ENCODE measurements around the gene MAOA.
"Not testable (repeated sequence)": the region's sequence is repeated elsewhere in the genome, so short reads cannot be mapped to it uniquely, and the experiment has no call there.

The MAOA gene

DNA sequence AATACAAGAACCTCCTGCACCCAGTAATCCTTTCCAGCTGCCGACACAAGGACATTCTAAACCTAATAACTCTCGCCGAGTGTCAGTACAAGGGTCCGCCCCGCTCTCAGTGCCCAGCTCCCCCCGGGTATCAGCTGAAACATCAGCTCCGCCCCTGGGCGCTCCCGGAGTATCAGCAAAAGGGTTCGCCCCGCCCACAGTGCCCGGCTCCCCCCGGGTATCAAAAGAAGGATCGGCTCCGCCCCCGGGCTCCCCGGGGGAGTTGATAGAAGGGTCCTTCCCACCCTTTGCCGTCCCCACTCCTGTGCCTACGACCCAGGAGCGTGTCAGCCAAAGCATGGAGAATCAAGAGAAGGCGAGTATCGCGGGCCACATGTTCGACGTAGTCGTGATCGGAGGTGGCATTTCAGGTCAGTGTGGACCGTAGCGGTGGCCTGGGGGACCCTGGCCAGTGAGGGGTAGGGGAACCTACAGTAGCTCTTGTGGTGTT lies at the start of gene MAOA:
MAOA (plus strand) TSS at position 295 of the 490 bp plus-strand sequence; CDS start at position 338, 43 bp downstream.
- H3K4me3 ChIP-seq (ENCODE audit: low read depth, low read length): peak within 1 kb of the TSS; percentile 97
- peak within 1 kb of the TSS; percentile 73 for H2AFZ ChIP-seq (ENCODE audit: low read length, unreplicated experiment)
- H3K27ac ChIP-seq (ENCODE audit: low read depth, low read length): peak within 1 kb of the TSS; percentile 93

DNA sequence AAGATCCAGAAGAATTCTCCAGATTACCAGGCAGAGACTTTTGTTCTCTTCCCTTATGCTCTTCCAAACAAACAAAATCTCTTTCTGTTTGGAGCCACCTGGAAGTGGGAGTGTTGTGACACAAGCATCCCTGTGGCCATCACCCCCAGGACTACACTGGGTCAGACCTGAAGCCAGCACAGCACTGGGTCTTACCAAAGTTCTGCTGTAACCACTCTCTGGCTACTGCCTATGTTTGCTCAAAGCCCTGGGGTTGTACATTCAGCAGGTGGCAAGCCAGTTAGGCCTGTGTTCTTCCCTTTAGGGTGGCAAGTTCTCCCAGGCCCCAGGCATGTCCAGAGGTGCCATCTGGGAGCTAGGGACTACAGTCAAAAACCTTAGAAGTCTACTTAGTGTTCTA lies 43.7 kb upstream of the MAOA start:
- Histone ChIP-seq H3K27ac (ENCODE audit: low read depth, low read length) (no peak overlapping the region), H2AFZ (ENCODE audit: low read length, unreplicated experiment) (no peak overlapping the region), H3K4me1 (ENCODE audit: control insufficient read depth, insufficient read depth, low read length, unreplicated experiment) (no peaks in the 10 kb centered on the region), H3K36me3 (ENCODE audit: insufficient read depth, low read length) (no peaks in the 10 kb centered on the region), H3K27me3 (ENCODE audit: insufficient read depth, low read length) (no peaks in the 10 kb centered on the region), H3K4me3 (ENCODE audit: low read depth, low read length) (no peak overlapping the region), H3K79me2 (ENCODE audit: control insufficient read depth, insufficient read depth, low read length, unreplicated experiment) (no peaks in the 10 kb centered on the region)

More for the DNA sequence above, at the start of gene MAOA:
- Histone ChIP-seq H3K27me3 (ENCODE audit: insufficient read depth, low read length) (no peaks in the 10 kb centered on the region), H3K36me3 (ENCODE audit: insufficient read depth, low read length) (no peaks in the 10 kb centered on the region), H3K79me2 (ENCODE audit: control insufficient read depth, insufficient read depth, low read length, unreplicated experiment) (peaks cover 34% of the 10 kb centered on the region), H3K4me1 (ENCODE audit: control insufficient read depth, insufficient read depth, low read length, unreplicated experiment) (peaks cover 12% of the 10 kb centered on the region)

GRCh38 chrX:43615660-43616059 lies 40.4 kb upstream of the MAOA start:
- Histone ChIP-seq H3K27ac (ENCODE audit: low read depth, low read length) (no peak overlapping the region), H3K4me1 (ENCODE audit: control insufficient read depth, insufficient read depth, low read length, unreplicated experiment) (no peaks in the 10 kb centered on the region), H3K4me3 (ENCODE audit: low read depth, low read length) (no peak overlapping the region), H3K27me3 (ENCODE audit: insufficient read depth, low read length) (no peaks in the 10 kb centered on the region), H2AFZ (ENCODE audit: low read length, unreplicated experiment) (no peak overlapping the region), H3K79me2 (ENCODE audit: control insufficient read depth, insufficient read depth, low read length, unreplicated experiment) (no peaks in the 10 kb centered on the region), H3K36me3 (ENCODE audit: insufficient read depth, low read length) (no peaks in the 10 kb centered on the region)

GRCh38 chrX:43618366-43619205 lies 37.5 kb upstream of the MAOA start:
- no peak overlapping the region for H3K4me3 ChIP-seq (ENCODE audit: low read depth, low read length)
- H3K36me3 ChIP-seq (ENCODE audit: insufficient read depth, low read length): no peaks in the 10 kb centered on the region
- H3K4me1 ChIP-seq (ENCODE audit: control insufficient read depth, insufficient read depth, low read length, unreplicated experiment): no peaks in the 10 kb centered on the region
- H3K27ac ChIP-seq (ENCODE audit: low read depth, low read length): no peak overlapping the region
- H2AFZ ChIP-seq (ENCODE audit: low read length, unreplicated experiment): no peak overlapping the region
- H3K27me3 ChIP-seq (ENCODE audit: insufficient read depth, low read length): no peaks in the 10 kb centered on the region
- H3K79me2 ChIP-seq (ENCODE audit: control insufficient read depth, insufficient read depth, low read length, unreplicated experiment): no peaks in the 10 kb centered on the region

DNA sequence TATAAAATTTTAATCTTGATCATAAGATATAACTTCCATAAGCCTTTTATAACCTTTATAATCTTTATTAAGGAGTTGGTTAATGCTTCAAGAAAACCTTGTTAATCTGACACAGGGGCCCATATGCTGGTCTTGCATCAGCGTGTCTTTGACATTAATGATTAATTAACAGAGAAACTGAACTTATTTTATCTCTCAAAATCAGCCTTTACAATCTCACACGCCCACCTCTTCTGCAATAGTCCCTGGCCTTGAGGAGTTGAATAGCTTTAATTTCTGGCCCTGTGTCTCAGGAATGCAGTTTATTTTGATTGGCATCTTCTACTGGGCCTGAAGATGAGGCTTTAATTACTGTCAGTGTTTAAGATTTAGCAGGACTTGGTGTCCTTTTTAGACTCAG lies 36.2 kb upstream of the MAOA start:
- not testable (repeated sequence) for H3K27ac ChIP-seq (ENCODE audit: low read depth, low read length); H2AFZ ChIP-seq (ENCODE audit: low read length, unreplicated experiment); H3K79me2 ChIP-seq (ENCODE audit: control insufficient read depth, insufficient read depth, low read length, unreplicated experiment); H3K27me3 ChIP-seq (ENCODE audit: insufficient read depth, low read length); H3K4me3 ChIP-seq (ENCODE audit: low read depth, low read length); H3K4me1 ChIP-seq (ENCODE audit: control insufficient read depth, insufficient read depth, low read length, unreplicated experiment); H3K36me3 ChIP-seq (ENCODE audit: insufficient read depth, low read length)

DNA sequence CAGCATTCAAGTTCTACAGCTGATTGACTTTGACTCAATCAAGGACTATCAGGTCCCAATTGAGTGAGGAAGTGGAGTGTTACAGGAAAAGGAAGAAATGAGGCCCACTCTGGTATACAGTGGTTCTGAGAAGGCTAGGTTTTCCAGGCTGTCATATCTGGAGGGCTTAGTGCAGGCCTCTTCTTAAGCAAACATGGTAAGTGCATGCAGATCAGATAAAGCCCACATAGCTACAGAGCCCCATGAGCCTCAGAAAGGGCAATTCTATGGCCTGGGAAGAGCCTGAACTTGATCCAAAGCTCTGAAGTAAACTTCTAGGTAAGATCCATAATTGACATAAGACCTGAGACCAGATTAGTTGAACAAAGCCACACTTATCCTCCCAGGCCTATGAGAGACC lies 29.0 kb upstream of the MAOA start:
- no peaks in the 10 kb centered on the region for H3K36me3 ChIP-seq (ENCODE audit: insufficient read depth, low read length)
- no peaks in the 10 kb centered on the region for H3K27me3 ChIP-seq (ENCODE audit: insufficient read depth, low read length)
- no peak overlapping the region for H3K4me3 ChIP-seq (ENCODE audit: low read depth, low read length)
- H3K27ac ChIP-seq (ENCODE audit: low read depth, low read length): no peak overlapping the region
- no peak overlapping the region for H2AFZ ChIP-seq (ENCODE audit: low read length, unreplicated experiment)
- H3K4me1 ChIP-seq (ENCODE audit: control insufficient read depth, insufficient read depth, low read length, unreplicated experiment): no peaks in the 10 kb centered on the region
- H3K79me2 ChIP-seq (ENCODE audit: control insufficient read depth, insufficient read depth, low read length, unreplicated experiment): no peaks in the 10 kb centered on the region

- no peak overlapping the region for H2AFZ ChIP-seq (ENCODE audit: low read length, unreplicated experiment)
- no peaks in the 10 kb centered on the region for H3K36me3 ChIP-seq (ENCODE audit: insufficient read depth, low read length)
- no peaks in the 10 kb centered on the region for H3K79me2 ChIP-seq (ENCODE audit: control insufficient read depth, insufficient read depth, low read length, unreplicated experiment)
- no peak overlapping the region for H3K4me3 ChIP-seq (ENCODE audit: low read depth, low read length)
- no peak overlapping the region for H3K27ac ChIP-seq (ENCODE audit: low read depth, low read length)
- no peaks in the 10 kb centered on the region for H3K4me1 ChIP-seq (ENCODE audit: control insufficient read depth, insufficient read depth, low read length, unreplicated experiment)
- no peaks in the 10 kb centered on the region for H3K27me3 ChIP-seq (ENCODE audit: insufficient read depth, low read length)
Measured at GRCh38 chrX:43627669-43628068, 28.4 kb upstream of the MAOA start.

DNA sequence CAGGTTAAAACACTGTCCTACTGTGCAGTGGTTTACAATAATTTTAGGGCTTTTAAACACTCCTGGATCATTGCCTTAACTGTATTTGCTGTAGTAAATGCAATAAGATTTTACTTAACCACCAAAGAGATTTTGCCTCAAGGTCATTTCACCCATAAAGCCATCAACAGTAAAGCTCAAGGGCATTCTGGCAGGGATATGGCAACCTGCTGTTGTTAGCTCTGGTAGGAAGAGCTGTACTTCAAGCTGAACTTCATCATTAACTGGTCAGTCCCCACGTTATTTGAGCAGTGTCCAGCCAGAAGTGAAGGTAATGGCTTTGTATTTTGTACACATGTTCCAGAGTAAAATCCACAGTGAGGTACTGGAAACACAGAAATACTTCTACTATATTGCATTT lies 26.9 kb upstream of the MAOA start:
- H3K4me3 ChIP-seq (ENCODE audit: low read depth, low read length): no peak overlapping the region
- no peaks in the 10 kb centered on the region for H3K79me2 ChIP-seq (ENCODE audit: control insufficient read depth, insufficient read depth, low read length, unreplicated experiment)
- no peak overlapping the region for H3K27ac ChIP-seq (ENCODE audit: low read depth, low read length)
- H3K36me3 ChIP-seq (ENCODE audit: insufficient read depth, low read length): no peaks in the 10 kb centered on the region
- H3K4me1 ChIP-seq (ENCODE audit: control insufficient read depth, insufficient read depth, low read length, unreplicated experiment): peaks cover 14% of the 10 kb centered on the region
- no peak overlapping the region for H2AFZ ChIP-seq (ENCODE audit: low read length, unreplicated experiment)
- no peaks in the 10 kb centered on the region for H3K27me3 ChIP-seq (ENCODE audit: insufficient read depth, low read length)

DNA sequence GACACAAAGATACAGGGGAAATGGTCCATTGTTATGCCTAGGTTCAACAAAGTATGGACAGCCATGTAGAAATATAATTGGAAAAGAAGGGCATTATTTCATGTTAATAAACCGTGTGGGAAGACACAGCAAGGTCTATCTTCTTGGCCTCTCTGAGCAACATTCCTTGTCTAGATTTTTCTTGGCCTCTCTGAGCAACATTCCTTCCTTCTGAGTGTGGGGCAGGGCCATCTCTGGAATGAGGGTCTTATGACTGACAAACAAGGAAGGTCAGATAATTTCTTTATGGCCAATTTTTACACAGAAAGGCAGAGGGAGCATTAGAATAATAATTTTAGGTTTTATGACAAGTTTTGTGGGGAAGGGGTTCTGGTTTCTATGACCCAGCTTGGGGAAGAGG lies 24.3 kb upstream of the MAOA start:
- Histone ChIP-seq H3K4me3 (ENCODE audit: low read depth, low read length) (no peak overlapping the region), H3K4me1 (ENCODE audit: control insufficient read depth, insufficient read depth, low read length, unreplicated experiment) (peaks cover 14% of the 10 kb centered on the region), H2AFZ (ENCODE audit: low read length, unreplicated experiment) (no peak overlapping the region), H3K36me3 (ENCODE audit: insufficient read depth, low read length) (no peaks in the 10 kb centered on the region), H3K79me2 (ENCODE audit: control insufficient read depth, insufficient read depth, low read length, unreplicated experiment) (no peaks in the 10 kb centered on the region), H3K27me3 (ENCODE audit: insufficient read depth, low read length) (no peaks in the 10 kb centered on the region), H3K27ac (ENCODE audit: low read depth, low read length) (no peak overlapping the region)

DNA sequence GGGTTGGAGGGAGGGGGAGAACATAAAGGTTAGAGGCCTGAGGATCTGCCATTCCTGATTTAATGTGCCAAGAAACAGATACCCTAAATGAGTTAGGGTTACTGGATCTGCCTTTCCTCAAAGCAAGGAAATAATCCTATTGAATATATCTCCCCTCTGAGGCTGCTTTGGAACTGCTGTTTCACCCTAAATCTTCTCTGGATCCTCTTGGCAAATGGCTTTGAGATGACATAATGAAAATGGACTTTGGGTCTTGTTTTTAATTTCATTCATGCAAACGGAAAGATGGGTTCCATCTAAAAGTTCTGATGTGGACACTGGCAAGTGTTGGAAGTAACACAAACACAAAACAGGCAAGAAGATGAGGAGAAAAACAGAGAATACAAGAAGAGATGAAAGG lies 23.0 kb upstream of the MAOA start:
- Histone ChIP-seq H3K79me2 (ENCODE audit: control insufficient read depth, insufficient read depth, low read length, unreplicated experiment) (no peaks in the 10 kb centered on the region), H3K27ac (ENCODE audit: low read depth, low read length) (no peak overlapping the region; the same call in 1 of the 2 replicates), H3K36me3 (ENCODE audit: insufficient read depth, low read length) (no peaks in the 10 kb centered on the region), H3K27me3 (ENCODE audit: insufficient read depth, low read length) (no peaks in the 10 kb centered on the region), H3K4me1 (ENCODE audit: control insufficient read depth, insufficient read depth, low read length, unreplicated experiment) (peaks cover 14% of the 10 kb centered on the region), H2AFZ (ENCODE audit: low read length, unreplicated experiment) (no peak overlapping the region), H3K4me3 (ENCODE audit: low read depth, low read length) (no peak overlapping the region)

- Histone ChIP-seq H3K4me1 (ENCODE audit: control insufficient read depth, insufficient read depth, low read length, unreplicated experiment) (peaks cover 14% of the 10 kb centered on the region), H3K4me3 (ENCODE audit: low read depth, low read length) (no peak overlapping the region), H2AFZ (ENCODE audit: low read length, unreplicated experiment) (no peak overlapping the region), H3K27me3 (ENCODE audit: insufficient read depth, low read length) (no peaks in the 10 kb centered on the region), H3K36me3 (ENCODE audit: insufficient read depth, low read length) (no peaks in the 10 kb centered on the region), H3K79me2 (ENCODE audit: control insufficient read depth, insufficient read depth, low read length, unreplicated experiment) (no peaks in the 10 kb centered on the region), H3K27ac (ENCODE audit: low read depth, low read length) (peak overlapping the region; percentile 23)
Measured at GRCh38 chrX:43633757-43634156, 22.3 kb upstream of the MAOA start.
